ENCODE data around the gene ODAPH. TPM values are rescaled to one million over a fixed set of nuclear protein-coding genes. Genes with fewer than 3 reads are reported as not detected.
"Not testable (repeated sequence)": the region's sequence is repeated elsewhere in the genome, so short reads cannot be mapped to it uniquely, and the experiment has no call there.

Gene ODAPH
- total RNA-seq, 1 donor from 2014 or later = not detected

DNA sequence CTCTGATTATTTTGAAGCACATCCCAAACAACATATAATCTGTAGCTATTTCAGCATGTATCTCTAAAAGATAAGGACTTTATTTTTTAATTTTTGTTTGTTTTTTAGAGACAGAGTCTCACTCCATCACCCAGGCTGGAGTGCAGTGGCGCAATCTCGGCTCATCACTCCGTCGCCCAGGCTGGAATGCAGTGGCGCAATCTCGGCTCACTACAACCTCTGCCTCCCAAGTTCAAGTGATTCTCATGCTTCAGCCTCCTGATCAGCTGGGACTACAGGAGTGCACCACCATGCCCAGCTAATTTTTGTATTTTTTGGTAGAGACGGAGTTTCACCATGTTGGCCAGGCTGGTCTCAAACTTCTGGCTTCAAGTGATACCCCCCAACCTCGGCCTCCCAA lies 11.6 kb upstream of the ODAPH start:
- not testable (repeated sequence) for DNase-seq (ENCODE audit: low read depth, low spot score)

DNA sequence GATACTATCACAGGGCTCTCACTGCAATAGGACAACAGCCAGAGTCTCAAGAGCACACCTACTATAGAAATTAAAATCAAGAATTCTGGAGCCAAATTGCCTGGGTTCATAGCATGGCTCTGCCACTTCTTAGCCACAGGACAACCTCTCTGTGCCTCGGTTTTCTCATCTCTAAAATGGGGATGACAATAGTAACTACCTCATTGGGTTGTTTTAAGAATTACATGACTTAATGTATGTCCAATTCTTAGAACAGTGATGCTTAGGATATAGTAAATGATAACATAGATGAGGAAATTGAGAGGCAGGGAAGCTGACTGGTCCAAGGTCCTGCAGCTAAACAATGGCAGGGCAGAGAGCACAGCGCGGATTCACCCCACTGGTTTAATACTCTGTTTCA lies 11.0 kb upstream of the ODAPH start:
- no peak for DNase-seq (ENCODE audit: low read depth, low spot score)

DNA sequence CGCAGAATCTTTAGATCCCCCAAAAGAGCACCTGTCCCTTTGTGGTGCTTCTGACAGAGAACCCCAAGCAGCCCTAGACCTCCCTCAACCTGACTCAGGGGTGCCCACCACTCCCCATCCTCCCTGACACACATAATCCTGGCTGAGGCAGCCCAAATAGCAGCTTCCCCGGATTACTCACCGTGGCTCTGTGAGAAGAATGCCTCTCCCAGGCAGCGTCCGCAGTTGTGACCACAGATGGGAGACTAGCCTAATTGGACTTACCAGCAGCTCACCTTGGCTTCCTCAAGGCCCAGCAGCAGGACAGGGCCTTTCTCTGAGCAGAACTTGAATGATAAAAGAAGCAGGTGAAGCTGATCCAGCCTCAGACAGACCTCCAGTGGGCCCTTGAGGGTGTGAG lies 10.3 kb upstream of the ODAPH start:
- DNase-seq (ENCODE audit: low read depth, low spot score) = no peak

DNA sequence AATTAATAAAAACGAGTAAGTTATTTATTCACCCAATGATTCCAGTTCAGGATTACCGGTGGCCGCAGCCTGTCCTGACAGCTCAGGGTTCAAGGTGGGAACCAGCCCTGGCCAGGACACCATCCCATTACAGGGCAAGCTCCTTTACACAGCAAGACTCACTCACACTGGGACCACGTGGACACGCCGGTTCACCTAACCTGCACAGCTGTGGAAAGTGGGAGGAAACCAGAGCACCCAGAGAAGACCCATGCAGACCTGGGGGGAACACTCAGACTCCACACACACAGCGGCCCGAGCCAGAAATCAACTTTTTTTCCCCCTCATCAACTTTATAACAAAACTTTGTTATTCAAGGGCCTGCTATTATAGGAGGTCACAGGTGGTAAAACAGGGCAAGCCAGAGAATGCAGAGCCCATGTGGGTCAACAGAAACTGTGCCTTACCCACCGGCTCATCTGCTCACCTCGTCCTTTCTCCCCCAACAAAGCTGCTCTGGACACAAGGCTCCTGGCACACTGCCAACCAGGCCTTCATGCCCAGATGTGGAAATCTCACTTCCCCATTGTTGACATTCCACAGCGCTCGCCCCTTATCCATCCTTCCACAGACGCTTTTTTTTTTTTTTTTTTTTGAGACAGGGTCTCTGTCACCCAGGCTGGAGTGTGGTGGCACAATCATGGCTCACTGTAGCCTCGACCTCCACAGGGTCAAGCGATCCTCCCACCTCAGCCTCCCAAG lies 8.0 kb upstream of the ODAPH start:
- no peak for DNase-seq (ENCODE audit: low read depth, low spot score)

- DNase-seq (ENCODE audit: low read depth, low spot score) = no peak
Measured at GRCh38 chr4:75549019-75549418, 6.8 kb upstream of the ODAPH start.

DNA sequence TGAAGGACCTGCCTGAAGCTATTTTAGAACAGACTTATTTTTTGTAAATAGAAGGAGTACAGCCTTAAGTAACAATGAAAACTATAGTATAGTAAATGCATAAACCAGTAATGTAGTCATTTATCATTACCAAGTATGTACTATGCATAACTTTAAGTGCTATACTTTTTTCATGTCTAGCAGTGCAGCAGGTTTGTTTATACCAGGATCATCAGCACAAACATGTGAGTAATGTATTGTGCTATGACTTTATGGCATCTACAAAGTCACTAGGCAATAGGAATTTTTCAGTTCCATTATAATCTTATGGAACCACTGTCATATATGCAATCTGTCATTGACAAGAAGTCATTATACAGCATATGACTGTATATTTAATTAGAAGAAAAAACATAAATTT lies 3.4 kb upstream of the ODAPH start:
- DNase-seq (ENCODE audit: low read depth, low spot score) = no peak

GRCh38 chr4:75557696-75558095 lies 1.8 kb downstream of the ODAPH start:
- DNase-seq (ENCODE audit: low read depth, low spot score) = no peak

- no peak for DNase-seq (ENCODE audit: low read depth, low spot score)
Measured at GRCh38 chr4:75561789-75562188, 5.9 kb downstream of the ODAPH start.

DNA sequence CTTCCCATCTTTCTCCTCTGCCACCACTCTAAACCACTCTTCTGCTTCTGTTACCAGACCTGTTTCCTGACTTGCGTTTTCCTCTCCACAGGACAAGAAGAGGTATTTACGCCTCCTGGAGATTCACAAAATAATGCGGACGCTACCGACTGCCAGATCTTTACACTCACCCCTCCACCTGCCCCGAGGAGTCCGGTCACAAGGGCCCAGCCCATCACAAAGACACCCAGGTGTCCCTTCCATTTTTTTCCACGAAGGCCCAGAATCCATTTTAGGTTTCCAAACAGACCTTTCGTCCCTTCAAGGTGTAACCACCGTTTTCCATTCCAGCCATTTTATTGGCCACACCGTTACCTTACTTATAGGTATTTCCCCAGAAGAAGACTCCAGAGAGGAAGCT lies 8.2 kb downstream of the ODAPH start:
- no peak for DNase-seq (ENCODE audit: low read depth, low spot score)

- DNase-seq (ENCODE audit: low read depth, low spot score) = no peak
Measured at GRCh38 chr4:75565481-75565880, 9.6 kb downstream of the ODAPH start.

DNA sequence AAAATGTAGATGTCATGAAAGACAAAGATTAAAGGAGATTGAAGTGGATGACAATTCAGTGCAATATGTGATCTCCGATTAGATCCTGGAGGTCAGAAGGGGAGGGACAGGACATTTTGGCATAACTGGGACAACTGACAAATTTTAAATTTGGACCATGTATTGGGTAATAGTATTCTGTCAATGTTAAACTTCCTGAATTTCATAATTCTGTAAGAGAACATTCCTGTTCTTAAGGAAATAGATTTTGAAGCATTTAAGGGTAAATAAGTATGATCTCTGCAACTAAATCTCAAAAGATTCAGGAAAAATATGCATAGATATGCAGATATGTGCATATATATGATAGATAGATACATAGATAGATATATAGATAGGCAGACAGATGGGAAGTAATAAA lies 11.0 kb downstream of the ODAPH start:
- DNase-seq (ENCODE audit: low read depth, low spot score) = no peak

DNA sequence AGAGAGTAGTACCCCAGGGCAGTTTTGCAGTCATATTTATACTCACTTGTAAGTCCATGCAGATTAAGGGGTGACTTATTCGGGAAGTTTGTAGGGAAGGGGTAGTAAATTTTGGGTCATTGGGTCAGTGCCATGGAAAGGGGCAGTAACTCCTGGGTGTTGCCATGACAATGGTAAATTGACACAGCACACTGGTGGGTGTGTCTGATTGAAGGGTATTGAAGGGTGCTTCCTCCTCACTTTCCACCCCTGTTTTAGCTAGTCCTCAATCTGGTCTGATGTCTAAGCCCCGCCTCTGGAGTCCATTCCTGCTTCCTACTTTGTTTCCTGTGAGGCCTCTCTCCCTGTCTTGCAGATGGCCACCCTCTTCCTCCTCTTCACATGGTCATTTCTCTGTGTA lies 11.9 kb downstream of the ODAPH start:
- no peak for DNase-seq (ENCODE audit: low read depth, low spot score)

DNA sequence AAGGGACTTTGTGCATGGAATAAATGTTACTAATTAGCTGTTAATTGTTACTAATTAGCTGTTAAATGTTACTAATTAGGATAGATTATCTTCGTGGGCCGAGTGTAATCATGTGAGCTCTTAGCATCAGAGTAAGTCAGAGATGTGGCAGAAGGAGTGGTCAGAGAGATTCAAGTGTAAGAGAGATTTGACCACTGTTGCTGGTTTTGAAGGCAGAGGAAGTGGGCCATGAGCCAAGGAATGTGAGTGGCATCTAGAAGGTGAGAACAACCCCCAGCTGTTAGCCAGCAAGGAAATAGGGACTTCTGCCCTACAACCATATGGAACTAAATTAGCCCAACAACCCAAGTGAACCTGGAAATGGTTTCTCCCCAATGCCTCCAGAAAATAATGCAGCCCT lies 28.2 kb downstream of the ODAPH start:
- DNase-seq (ENCODE audit: low read depth, low spot score) = no peak

- DNase-seq (ENCODE audit: low read depth, low spot score) = no peak
Measured at GRCh38 chr4:75593393-75593792, 37.5 kb downstream of the ODAPH start.

GRCh38 chr4:75596061-75596460 lies 40.2 kb downstream of the ODAPH start:
- DNase-seq (ENCODE audit: low read depth, low spot score) = no peak

DNA sequence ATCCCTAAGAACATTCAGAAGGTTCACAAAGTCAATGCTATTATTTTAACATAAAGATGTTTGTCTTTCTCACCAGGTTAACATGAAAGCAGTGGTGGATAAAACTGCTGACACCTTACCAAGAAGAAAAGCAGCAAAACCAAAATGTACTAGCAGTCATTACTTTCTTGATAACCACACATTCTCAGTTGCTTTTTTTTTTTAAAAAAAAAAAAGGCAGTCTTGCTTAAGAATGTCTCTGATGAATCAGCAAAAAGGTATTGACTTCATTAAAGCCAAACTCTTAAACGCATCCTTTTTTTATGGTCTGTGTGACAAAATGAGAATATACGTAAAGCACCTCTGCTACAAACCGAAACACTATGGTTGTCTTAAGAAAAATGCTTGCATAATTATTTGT lies 42.5 kb downstream of the ODAPH start:
- DNase-seq (ENCODE audit: low read depth, low spot score) = no peak

DNA sequence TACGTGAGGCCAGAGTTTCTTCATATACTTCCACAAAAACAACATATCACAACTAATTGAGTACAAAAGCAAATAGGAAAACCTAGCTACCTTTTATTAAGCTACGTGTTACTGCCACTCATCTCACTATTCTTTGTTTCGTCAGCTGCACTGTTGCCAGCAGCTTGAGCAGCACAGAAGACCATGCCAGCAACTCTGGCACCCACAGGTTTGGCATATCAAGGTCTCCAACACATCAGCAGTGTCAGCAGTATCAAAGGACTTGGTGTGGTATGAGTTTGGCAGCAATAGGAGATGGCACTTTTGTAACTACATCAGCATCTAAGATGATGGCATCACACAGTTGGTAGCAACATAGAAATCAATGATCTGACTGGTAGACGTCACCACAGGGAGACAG lies 43.8 kb downstream of the ODAPH start:
- DNase-seq (ENCODE audit: low read depth, low spot score) = no peak

- no peak for DNase-seq (ENCODE audit: low read depth, low spot score)
Measured at GRCh38 chr4:75605928-75606327, 50.1 kb downstream of the ODAPH start.

DNA sequence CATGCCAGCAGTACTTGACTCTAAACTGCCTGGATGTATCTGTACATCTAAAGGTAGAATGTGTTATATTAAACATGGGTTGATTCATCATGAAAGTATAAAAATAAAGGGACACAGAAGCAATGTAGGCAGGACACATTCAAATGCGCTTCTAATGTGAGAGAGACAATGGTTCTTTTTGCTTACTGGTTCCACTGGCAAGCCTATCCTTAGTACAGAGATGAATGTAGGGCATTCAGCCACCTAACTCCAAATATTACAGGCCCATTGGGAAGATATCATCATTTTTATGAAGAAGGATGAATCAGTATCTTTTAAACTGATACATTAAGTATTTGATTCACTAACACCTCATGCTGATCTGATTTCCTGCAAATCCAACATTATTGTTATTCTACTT lies 56.4 kb downstream of the ODAPH start:
- no peak for DNase-seq (ENCODE audit: low read depth, low spot score)

Other genes with a start within 250 kb of the ODAPH start
- 45.2 and 54.1 TPM in 2 replicates for gene RCHY1, start 41.7 kb upstream of the ODAPH start, total RNA-seq
- 4.9 and 5.5 TPM in 2 replicates for gene THAP6, start 41.6 kb upstream of the ODAPH start, total RNA-seq
- gene CDKL2, start 74.5 kb downstream of the ODAPH start, total RNA-seq = 0.13 and 0.39 TPM in 2 replicates
- gene G3BP2, start 117.3 kb downstream of the ODAPH start, total RNA-seq = 235 and 241 TPM in 2 replicates
- 77.6 and 93.6 TPM in 2 replicates for gene USO1, start 168.5 kb downstream of the ODAPH start, total RNA-seq